Right kidney (tissue), 1 donor: ENCODE data around the gene TMTC3.

Experiments
- DNase-seq: peaks from one replicate; pipeline ENCODE4 v3.0.0-alpha.2; 2016

The TMTC3 gene

DNA sequence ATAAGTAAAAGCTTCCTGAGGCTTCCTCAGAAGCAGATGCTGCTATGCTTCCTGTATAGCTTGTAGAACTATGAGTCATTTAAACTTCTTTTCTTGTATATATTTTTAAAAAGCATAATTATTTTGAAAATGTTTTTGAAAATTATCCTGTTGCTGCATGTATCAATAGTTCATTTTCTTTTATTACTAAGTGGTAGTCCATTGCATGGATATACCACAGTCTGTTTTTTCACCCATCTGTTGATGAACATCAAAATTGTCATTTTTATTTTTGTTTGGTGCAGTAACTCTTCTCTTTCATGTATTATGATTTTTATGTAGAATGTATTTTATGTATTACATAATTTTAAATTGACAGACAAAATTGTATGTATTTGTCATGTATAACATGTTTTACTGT, 81.4 kb downstream of the TMTC3 start:
- no peak for DNase-seq

DNA sequence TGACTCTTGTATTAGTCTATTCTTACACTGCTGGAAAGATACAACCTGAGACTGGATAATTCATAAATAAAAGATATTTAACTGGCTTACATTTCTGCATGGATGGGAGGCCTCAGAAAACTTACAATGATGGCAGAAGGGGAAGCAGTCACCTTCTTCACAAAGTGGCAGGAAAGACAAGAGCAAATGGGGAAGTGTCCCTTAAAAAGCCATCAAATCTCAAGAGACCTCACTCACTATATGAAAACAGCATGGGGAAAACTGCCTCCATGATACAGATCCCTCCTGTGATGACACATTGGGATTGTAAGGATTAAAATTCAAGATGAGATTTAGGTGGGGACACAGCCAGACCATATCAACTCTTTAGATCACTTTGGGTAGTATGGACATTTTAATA, 83.7 kb downstream of the TMTC3 start:
- no peak for DNase-seq

DNA sequence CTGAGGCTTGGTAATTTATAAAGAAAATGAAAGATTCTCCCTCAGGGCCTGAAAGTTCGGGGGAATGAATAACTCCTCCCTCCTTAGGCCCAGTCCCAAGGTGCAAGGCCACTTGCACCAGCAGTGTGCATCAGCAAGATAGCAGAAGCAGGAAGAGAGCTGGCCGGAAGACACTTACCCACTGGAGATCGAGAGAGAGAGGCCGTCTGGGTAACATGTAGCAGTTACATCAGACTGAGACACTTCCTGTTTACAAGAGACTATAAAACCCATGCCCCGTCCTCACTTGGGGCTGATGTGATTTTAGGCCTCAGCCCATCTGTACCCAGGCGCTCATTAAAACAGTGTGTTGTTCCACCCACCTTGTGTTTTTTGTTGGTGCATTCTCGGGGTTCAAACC, 85.2 kb downstream of the TMTC3 start:
- no peak for DNase-seq

DNA sequence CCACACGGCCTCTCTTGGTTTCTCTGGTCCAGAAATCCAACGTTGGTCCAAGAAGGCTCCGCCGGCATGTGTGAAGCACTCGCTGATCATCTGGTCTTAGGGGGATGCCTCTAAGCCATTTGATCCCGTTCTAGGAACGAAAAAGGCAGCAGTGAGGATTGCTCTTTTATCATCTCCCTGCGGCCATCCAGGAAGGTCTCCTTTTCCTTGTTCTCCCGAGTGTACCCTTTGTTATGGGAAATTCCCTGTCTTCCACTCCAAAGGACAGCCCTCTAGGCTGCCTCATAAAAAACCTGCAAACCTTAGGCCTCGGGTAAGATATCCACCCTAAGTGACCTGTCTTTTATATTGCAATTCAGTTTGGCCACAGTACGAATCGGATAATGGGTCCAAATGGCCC, 85.8 kb downstream of the TMTC3 start:
- DNase-seq, result no peak

DNA sequence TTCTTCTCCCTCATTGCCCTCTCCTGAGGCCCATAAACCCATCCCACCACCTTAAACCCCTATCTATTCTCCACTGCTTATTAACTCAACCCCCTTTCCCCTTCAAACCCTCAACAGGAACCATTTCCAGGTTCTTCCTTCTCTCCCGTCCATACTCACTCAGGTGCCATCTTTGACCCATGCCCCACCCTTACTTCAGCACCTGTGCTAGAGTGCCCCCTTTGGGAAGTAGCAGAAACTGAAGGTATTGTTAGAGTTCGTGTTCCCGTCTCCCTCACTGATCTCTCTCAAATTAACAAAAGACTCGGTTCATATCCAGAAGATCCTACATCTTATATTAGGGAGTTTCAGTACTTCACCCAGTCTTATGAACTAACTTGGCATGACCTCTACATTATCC, 86.6 kb downstream of the TMTC3 start:
- no peak for DNase-seq

DNA sequence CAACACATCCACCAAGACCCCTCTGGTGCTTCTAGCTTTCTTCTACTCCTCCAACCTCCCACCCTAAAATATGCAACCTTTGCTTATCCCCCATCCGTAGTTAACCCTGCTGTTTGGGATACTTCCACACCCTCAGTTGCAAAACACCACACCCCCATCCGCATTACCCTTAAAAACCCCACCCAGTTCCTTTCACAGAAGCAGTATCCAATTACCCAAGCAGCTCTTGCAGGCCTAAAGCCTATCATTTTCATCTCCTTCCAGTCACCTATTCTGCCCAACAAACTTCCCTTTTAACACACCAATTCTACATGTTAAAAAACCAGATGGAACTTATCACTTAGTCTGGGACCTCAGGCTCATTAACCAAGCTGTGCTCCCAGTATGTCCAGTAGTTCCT, 88.2 kb downstream of the TMTC3 start:
- no peak for DNase-seq

DNA sequence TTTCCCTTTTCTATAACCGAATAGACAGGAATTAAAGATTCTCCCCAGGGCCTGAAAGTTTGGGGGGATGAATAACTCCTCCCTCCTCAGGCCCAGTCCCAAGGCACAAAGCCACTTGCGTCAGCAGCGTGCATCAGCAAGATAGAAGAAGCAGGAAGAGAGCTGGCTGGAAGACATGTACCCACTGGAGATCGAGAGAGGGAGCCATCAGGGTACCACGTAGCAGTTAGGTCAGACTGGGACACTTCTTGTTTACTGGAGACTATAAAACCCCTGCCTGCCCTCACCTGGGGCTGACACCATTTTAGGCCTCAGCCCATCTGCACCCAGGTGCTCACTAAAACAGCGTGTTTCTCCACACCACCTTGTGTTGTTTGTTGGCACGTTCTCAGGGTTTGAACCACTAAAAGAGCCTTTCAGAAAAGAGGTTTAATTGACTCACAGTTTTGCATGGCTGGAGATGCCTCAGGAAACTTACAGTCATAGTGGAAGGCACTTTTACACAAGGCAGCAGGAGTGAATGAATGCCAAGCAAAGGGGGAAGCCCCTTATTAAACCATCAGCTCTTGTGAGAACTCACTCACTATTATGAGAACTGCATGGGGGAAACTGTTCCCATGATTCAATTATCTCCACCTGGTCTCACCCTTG, 93.2 kb downstream of the TMTC3 start:
- no peak for DNase-seq

DNA sequence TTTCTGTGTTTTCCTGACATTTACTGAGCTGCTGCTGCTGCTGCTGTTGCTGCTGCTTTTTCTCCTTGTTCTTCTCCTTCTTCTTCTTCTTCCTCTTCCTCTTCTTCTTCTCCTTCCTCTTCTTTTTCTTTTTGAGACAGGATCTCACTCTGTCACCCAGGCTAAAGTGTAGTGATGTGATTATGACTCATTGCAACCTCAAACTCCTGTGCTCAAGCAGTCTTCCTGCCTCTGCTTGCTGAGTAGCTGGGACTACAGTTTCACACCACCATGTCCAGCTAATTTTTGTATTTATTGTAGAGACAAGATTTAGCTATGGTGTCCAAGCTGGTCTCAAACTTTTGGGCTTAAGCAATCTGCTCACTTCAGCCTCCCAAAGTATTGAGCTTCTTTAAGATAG, 95.8 kb downstream of the TMTC3 start:
- no peak for DNase-seq

DNA sequence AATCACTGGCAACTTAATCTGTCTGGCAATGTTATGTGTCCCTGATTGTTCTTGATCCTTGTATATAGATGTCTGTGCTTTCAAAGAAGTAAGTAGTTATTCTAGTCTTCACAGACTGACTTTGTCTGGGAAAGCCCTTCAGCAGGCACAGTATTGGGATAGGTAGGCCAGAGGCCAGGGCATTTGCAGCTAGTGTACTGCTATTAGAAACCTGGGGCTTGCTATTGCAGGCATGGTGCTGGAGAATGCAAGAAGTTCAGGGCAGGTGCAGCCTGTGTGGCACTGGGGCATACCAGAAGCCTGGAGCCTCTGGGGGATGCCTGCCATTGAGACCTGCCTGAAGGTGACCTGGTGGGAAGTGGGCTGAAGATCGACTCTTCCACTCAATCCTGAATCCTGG, 96.3 kb downstream of the TMTC3 start:
- no peak for DNase-seq

DNA sequence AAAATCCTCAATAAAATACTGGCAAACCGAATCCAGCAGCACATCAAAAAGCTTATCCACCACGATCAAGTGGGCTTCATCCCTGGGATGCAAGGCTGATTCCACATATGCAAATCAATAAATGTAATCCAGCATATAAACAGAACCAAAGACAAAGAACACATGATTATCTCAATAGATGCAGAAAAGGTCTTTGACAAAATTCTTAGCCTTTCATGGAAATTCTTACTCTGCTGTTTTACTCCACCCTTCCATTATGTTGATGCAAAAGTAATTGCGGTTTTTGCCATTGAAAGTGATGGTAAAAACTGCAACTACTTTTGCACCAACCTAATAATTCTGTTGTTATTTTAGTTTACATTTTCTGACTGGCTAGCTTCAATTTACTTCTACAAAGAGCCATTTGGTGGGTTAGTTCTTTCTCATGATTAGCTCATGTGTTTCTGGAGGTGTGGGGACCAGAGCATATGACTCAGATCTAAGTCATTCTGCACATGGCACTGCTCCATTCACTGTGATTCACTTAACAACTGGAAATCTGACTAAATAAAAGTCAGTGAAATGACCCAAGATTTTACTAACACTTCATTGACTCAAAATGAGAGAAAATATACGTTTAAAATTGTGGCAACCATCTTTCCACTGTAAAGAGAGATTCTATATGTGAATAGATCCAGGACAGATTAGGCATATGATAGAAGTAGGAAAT, 99.9 kb downstream of the TMTC3 start:
- no peak for DNase-seq

DNA sequence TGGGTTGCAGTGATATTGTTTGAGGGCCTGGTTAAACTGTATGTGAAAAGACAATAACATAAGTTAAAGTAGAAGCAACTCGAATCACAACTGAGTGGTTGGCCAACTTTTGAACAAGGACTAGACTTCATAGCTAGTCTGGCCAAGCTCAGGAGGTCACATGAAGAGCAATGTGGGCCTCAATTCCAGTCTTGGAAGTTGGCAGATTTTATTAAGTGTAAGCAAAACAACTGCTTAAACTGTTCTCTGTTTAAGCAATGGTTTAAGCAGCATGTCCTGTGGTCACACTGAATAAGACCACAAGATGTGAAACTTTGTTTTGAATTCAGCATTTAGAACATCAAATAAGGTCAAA, 100.4 kb downstream of the TMTC3 start:
- no peak for DNase-seq

DNA sequence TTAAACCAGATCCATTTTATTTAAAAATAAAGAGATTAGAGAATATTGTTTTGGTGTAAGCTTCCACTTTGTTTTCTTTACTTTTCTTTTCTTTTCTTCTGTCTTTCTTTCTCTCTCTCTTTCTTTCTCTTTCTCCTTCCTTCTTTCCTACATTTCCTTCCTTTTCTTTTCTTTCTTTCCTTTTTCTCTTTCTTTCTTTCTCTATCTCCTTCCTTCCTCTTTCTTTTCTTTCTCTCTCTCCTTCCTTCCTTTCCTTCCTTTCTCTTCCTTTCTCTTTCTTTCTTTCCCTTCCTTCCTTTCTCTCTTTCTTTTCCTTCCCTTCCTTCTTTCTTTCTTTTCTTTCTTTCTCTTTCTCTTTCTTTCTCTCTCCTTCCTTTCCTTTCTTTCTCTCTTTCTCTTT, 100.8 kb downstream of the TMTC3 start:
- DNase-seq, result no peak

DNA sequence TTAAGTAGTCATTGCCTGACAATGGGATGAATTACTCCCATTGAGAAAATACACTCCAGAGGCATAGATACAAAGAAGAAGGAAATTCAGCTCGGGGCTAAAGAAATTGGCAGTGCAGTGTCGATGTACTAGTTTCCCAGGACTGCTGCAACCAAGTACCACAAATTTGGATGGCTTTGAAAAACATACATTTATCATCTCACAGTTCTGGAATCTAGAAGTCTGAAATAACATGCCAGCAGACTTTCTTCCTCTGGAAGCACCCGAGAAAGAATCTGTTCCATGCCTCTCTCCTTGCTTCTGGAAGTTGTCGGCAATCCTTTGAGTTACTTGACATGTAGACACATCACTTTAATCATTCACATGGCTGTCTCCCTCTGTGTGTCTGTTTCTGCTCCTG, 101.9 kb downstream of the TMTC3 start:
- no peak for DNase-seq

DNA sequence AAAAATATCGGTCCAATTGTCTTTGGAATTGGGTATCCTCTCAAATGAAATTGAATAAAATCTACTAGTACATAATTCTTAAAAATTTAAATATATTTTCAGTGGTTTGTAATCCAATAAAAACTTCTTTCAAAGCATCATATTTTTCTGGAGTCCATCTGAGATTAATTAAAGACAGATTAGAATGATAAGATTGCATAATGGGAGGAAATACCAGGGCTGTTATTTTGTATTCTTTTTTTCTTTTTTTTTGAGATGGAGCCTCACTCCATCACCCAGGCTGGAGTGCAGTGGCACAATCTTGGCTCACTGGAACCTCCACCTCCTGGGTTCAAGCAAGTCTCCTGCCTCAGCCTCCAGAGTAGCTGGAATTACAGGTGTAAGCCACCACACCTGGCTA, 103.8 kb downstream of the TMTC3 start:
- DNase-seq, result no peak

DNA sequence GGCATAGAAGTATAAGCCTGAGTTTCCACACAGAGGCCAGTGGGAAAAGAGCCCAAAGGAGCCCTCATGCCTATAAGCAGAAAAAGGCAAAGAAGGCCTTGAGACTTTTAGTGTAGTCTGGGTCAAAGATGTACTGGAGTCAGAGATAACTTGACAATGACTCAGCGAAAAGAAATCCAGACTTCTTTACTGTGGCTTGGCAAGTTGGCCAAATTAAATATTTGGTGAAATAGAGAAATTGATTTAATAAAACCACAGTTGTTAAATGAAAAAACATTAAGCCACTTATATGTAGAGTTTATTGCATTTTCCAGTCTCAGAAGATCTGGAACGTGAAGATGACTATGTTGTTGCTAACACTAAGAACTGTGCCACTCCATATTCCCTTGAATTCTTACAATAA, 105.1 kb downstream of the TMTC3 start:
- DNase-seq, result no peak

DNA sequence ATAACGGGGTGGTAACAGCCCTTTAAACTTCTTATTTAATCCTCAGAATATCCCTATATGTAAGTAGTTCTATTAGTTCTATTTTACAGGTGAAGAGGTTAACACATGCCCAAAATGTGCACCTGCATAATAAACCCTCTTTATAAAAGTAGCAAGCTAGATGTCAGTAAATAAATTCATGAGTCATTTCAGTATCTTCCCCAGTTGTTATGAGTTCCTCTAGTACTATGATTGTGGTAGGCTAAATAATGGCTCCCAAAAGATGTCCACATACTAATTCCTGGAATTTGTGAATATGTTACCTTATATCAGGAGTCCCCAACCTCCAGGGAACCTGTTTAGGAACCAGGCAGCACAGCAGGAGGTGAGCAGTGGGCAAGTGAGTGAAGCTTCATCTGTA, 106.5 kb downstream of the TMTC3 start:
- no peak for DNase-seq
